Activated naive CD4-positive, alpha-beta T cell treated with anti-CD3 and anti-CD28 coated beads, Interleukin-2, amount 10 ng/mL, durations not matched to agents 5 hours and 36 hours (primary cell): ENCODE data around the gene RNF166. TPM values are rescaled to one million over a fixed set of nuclear protein-coding genes. Genes with fewer than 3 reads are reported as not detected.

ENCODE experiments used
- microRNA-seq: library from miRNA; unstranded; fragments of <30 nt; microRNA quantifications from one replicate; pipeline ENCODE4 v1.2.0, GENCODE V29; 2022; ENCODE audit warnings: borderline microRNAs expressed, borderline replicate concordance
- total RNA-seq, 2 experiments: library from RNA; stranded (reverse); gene quantifications; one replicate each; pipeline ENCODE4 v1.2.3, GENCODE V29; 2021

Gene RNF166
- 100 to 1,000 TPM; 182 to 187 TPM for total RNA-seq

GRCh38 chr16:88706229-88706964 is at the start of gene RNF166, which contains the start of gene CTU2:
Gene RNF166 (minus strand): TSS chr16:88706408. CDS start chr16:88706325, 83 bp downstream.
Gene CTU2 (plus strand): TSS chr16:88706503. CDS start chr16:88706531, 28 bp downstream.

GRCh38 chr16:88686439-88687253 is 19.6 kb downstream of the RNF166 start, which contains the start of gene SNAI3:
Gene SNAI3 (minus strand): TSS chr16:88686507. CDS start chr16:88686406, 101 bp downstream.

GRCh38 chr16:88662843-88663606 is 43.2 kb downstream of the RNF166 start, which contains the start of gene MVD:
Gene MVD (minus strand): TSS chr16:88663091. CDS start chr16:88663080, 11 bp downstream.

GRCh38 chr16:88650749-88651275 is 55.4 kb downstream of the RNF166 start, which contains the start of gene CYBA:
Gene CYBA (minus strand): TSS chr16:88651053. CDS start chr16:88651013, 40 bp downstream.

Small RNA genes lying within 50 kb of the gene (microRNA-seq; reads per million reads assigned to microRNA genes)
- not detected for gene MIR4722

Other genes starting within 250 kb of the RNF166 start
- 10 to 100 TPM; 71.7 to 74.8 TPM for gene ZC3H18, start 136.0 kb downstream of the RNF166 start, total RNA-seq
- under 1 TPM in 1 of 2 experiments, not detected in 1; 0.25 TPM for gene IL17C, start 67.8 kb downstream of the RNF166 start, total RNA-seq
- gene CYBA, start 55.4 kb downstream of the RNF166 start, total RNA-seq: 100 to 1,000 TPM; 543 to 556 TPM
- gene MVD, start 43.3 kb downstream of the RNF166 start, total RNA-seq: 100 to 1,000 TPM; 111 to 114 TPM
- 10 to 100 TPM; 24.8 to 24.9 TPM for gene SNAI3, start 19.9 kb downstream of the RNF166 start, total RNA-seq
- 10 to 100 TPM; 20.4 to 23.7 TPM for gene CTU2, start 95 bp upstream of the RNF166 start, total RNA-seq
- 100 to 1,000 TPM; 270 to 271 TPM for gene PIEZO1, start 78.8 kb upstream of the RNF166 start, total RNA-seq
- gene CDT1, start 97.4 kb upstream of the RNF166 start, total RNA-seq: 100 to 1,000 TPM; 104 to 107 TPM
- 100 to 1,000 TPM; 176 TPM for gene APRT, start 105.5 kb upstream of the RNF166 start, total RNA-seq
- gene GALNS, start 150.5 kb upstream of the RNF166 start, total RNA-seq: 10 to 100 TPM; 45.6 to 50.2 TPM
- gene TRAPPC2L, start 150.7 kb upstream of the RNF166 start, total RNA-seq: 10 to 100 TPM; 56.6 to 57.7 TPM
- gene PABPN1L, start 160.3 kb upstream of the RNF166 start, total RNA-seq: not detected